Keratinocyte (primary cell): Measurements from ENCODE around the gene TAS2R39. TPM values are rescaled to one million over a fixed set of nuclear protein-coding genes. Genes with fewer than 3 reads are reported as not detected.

Experiments used
- DNase-seq: peaks from one replicate; pipeline ENCODE4 v3.0.0-alpha.2; 2011; ENCODE audit warnings: low read depth, missing footprints, low spot score
- FAIRE-seq: peaks from 2 replicates; lab custom pipeline; 2011; peaks lifted over from hg19 to GRCh38; lab: Jason Lieb, UNC
- H2AFZ ChIP-seq: 2 replicates; pipeline ENCODE4 v1.6.0; 2012; ENCODE audit warnings: low read length, control low read depth, inconsistent platforms; ENCODE audit not compliant: control insufficient read depth
- H3K27ac ChIP-seq: 2 replicates; pipeline ENCODE4 v1.5.1; 2011; ENCODE audit warnings: low read length; ENCODE audit not compliant: control insufficient read depth, insufficient read depth
- H3K27me3 ChIP-seq: 3 replicates; pipeline ENCODE4 v1.6.0; 2011; ENCODE audit warnings: low read length; ENCODE audit not compliant: control insufficient read depth, insufficient read depth; ENCODE audit errors: extremely low read depth
- H3K36me3 ChIP-seq, 2 experiments: 2 replicates in 1 of 2; 3 replicates in 1 of 2; pipeline ENCODE4 v1.5.1; 2011; ENCODE audit warnings: low read length in 2 of 2, mild to moderate bottlenecking in 1 of 2; ENCODE audit not compliant: control insufficient read depth in 2 of 2, insufficient read depth in 2 of 2; ENCODE audit errors: extremely low read depth in 1 of 2
- H3K4me1 ChIP-seq: 3 replicates; pipeline ENCODE4 v1.5.1; 2011; ENCODE audit warnings: low read length; ENCODE audit not compliant: control insufficient read depth, insufficient read depth; ENCODE audit errors: extremely low read depth
- H3K4me2 ChIP-seq: 3 replicates; pipeline ENCODE4 v1.6.0; 2011; ENCODE audit warnings: low read depth, low read length; ENCODE audit not compliant: control insufficient read depth, insufficient read depth; ENCODE audit errors: extremely low read depth
- H3K4me3 ChIP-seq, 3 experiments: fragments of 200-600 bp in 1 of 3; sonication (generic) in 1 of 3; 2 replicates in 2 of 3; 3 replicates in 1 of 3; pipeline ENCODE4 v1.5.1; 2011 to 2016; ENCODE audit warnings: low read length in 3 of 3, mild to moderate bottlenecking in 3 of 3, control low read depth in 2 of 3, inconsistent platforms in 1 of 3, low read depth in 1 of 3, mixed read lengths in 1 of 3, mixed run types in 1 of 3, moderate library complexity in 1 of 3; ENCODE audit not compliant: control insufficient read depth in 2 of 3, insufficient read depth in 2 of 3; ENCODE audit errors: extremely low read depth in 1 of 3
- H3K79me2 ChIP-seq: 2 replicates; pipeline ENCODE4 v1.6.0; 2012; ENCODE audit warnings: low read length; ENCODE audit not compliant: control insufficient read depth, insufficient read depth
- H3K9ac ChIP-seq: 3 replicates; pipeline ENCODE4 v1.6.0; 2011; ENCODE audit warnings: low read length; ENCODE audit not compliant: control insufficient read depth, insufficient read depth; ENCODE audit errors: extremely low read depth
- H3K9me1 ChIP-seq: 3 replicates; pipeline ENCODE4 v1.6.0; 2011; ENCODE audit warnings: low read length; ENCODE audit not compliant: control insufficient read depth, insufficient read depth; ENCODE audit errors: extremely low read depth
- H3K9me3 ChIP-seq: 2 replicates; pipeline ENCODE4 v1.5.1; 2012; ENCODE audit warnings: low read depth, low read length; ENCODE audit not compliant: control insufficient read depth
- H4K20me1 ChIP-seq: 3 replicates; pipeline ENCODE4 v1.6.0; 2011; ENCODE audit warnings: low read length; ENCODE audit not compliant: control insufficient read depth, insufficient read depth; ENCODE audit errors: extremely low read depth
- EZH2 ChIP-seq: IDR thresholded peaks from one replicate; pipeline ENCODE4 v1.6.1; 2012; ENCODE audit warnings: inconsistent platforms, mild to moderate bottlenecking, low read length, moderate library complexity
- dilution Hi-C: fragments of 300-500 bp; cut with MboI; formaldehyde crosslinking; loops from one replicate; pipeline ENCODE4 v1.7.0; 2020; ENCODE audit warnings: low sequenced_read_pairs; ENCODE audit not compliant: extremely low pct_ligation_motif_present
- polyA plus RNA-seq, 5 experiments: library from polyadenylated mRNA; depleted of rRNA in 3 of 5; stranded (reverse) in 3 of 5; stranded (forward) in 1 of 5; unstranded in 1 of 5; fragments of >200 nt; gene quantifications; 1 replicate in 1 of 5; 2 replicates in 3 of 5; 3 replicates in 1 of 5; pipeline versions ENCODE4 v1.2.1 to v1.2.3, GENCODE V29; 2011 to 2012; ENCODE audit warnings: missing spikeins in 2 of 5, low read depth in 1 of 5, low replicate concordance in 1 of 5
- TF ChIP-seq, protein P1 (sequence below), 3 experiments: IDR thresholded peaks in 1 of 3; conservative IDR thresholded peaks in 1 of 3; optimal IDR thresholded peaks in 1 of 3; 2 replicates in 2 of 3; 3 replicates in 1 of 3; pipeline versions ENCODE3 to v1.5.1; 2011; ENCODE audit warnings: low read length in 3 of 3, mild to moderate bottlenecking in 3 of 3, moderate library complexity in 2 of 3, control low read depth in 1 of 3, inconsistent platforms in 1 of 3; ENCODE audit not compliant: insufficient read depth in 2 of 3; ENCODE audit errors: extremely low read depth in 1 of 3

The TAS2R39 gene
- polyA plus RNA-seq, 1 donor (not counting 4 experiments of a cell fraction or from before 2014, with no cell fraction given): not detected

DNA sequence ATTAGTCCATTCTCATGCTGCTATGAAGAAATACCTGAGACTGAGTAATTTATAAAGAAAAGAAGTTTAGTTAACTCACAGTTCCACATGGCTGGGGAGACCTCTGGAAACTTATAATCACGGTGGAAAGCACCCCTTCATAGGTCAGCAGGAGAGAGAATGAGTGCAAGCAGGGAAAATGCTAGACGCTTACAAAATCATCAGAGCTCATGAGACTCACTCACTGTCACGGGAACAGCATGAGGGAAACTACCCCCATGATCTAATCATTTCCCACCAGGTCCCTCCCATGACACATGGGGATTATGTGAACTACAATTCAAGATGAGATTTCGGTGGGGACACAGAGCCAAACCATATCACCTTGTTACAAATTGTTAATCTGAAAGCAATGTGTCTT, 15.8 kb downstream of the TAS2R39 start:
- no peak for DNase-seq
- Histone ChIP-seq H3K79me2 (no peaks in the 10 kb centered on the region), H3K4me2 (no peak overlapping the region), H3K27ac (no peak overlapping the region), H3K27me3 (no peaks in the 10 kb centered on the region), H3K9me1 (no peaks in the 10 kb centered on the region), H3K4me3 (no peak overlapping the region), H3K9me3 (no peaks in the 10 kb centered on the region), H2AFZ (no peak overlapping the region), H4K20me1 (no peaks in the 10 kb centered on the region), H3K9ac (no peak overlapping the region), H3K4me1 (no peaks in the 10 kb centered on the region), H3K36me3 (no peaks in the 10 kb centered on the region)
- FAIRE-seq: no peak
- TF ChIP-seq, protein P1, sequence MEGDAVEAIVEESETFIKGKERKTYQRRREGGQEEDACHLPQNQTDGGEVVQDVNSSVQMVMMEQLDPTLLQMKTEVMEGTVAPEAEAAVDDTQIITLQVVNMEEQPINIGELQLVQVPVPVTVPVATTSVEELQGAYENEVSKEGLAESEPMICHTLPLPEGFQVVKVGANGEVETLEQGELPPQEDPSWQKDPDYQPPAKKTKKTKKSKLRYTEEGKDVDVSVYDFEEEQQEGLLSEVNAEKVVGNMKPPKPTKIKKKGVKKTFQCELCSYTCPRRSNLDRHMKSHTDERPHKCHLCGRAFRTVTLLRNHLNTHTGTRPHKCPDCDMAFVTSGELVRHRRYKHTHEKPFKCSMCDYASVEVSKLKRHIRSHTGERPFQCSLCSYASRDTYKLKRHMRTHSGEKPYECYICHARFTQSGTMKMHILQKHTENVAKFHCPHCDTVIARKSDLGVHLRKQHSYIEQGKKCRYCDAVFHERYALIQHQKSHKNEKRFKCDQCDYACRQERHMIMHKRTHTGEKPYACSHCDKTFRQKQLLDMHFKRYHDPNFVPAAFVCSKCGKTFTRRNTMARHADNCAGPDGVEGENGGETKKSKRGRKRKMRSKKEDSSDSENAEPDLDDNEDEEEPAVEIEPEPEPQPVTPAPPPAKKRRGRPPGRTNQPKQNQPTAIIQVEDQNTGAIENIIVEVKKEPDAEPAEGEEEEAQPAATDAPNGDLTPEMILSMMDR (optimal IDR thresholded peaks at IDR 0.05 in 1 of 3, IDR thresholded peaks at IDR 0.05 in 1 of 3, conservative IDR thresholded peaks at IDR 0.05 in 1 of 3; ENCODE audit: extremely low read depth in 1 of 3, insufficient read depth in 2 of 3, low read length in 3 of 3): no peak
- no peak for TF ChIP-seq EZH2
- dilution Hi-C loops: no loop called here

DNA sequence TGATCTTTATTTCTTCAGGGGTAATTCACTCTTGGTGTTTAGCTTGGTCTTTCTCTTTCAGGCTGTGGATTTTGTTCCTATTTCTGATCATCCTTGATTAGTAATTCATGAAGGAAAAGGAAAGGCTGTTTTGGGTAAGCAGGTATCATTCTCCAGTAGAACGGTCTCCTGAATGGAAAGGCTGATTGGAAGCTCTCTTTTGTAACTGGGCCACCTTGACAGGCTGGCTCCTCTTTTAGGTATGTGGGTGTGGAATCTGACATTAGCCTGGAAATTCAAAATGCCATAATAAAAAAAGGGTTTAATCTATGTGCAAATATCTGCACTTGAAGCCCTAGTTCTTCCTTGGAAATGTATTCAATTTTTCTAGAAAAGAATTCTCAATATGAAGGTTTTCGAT, 18.9 kb downstream of the TAS2R39 start:
- H3K4me3 ChIP-seq: no peak overlapping the region
- no peaks in the 10 kb centered on the region for H3K4me1 ChIP-seq
- DNase-seq (no peak), FAIRE-seq (no peak)
- no peaks in the 10 kb centered on the region for H3K79me2 ChIP-seq
- no peak overlapping the region for H3K9ac ChIP-seq
- dilution Hi-C loops: loop anchor here (25.0 kb wide), 1 partner anchor 390 kb away; no protein-coding TSS in a partner anchor
- no peak for TF ChIP-seq EZH2
- TF ChIP-seq, protein P1 (optimal IDR thresholded peaks at IDR 0.05 in 1 of 3, IDR thresholded peaks at IDR 0.05 in 1 of 3, conservative IDR thresholded peaks at IDR 0.05 in 1 of 3; ENCODE audit: extremely low read depth in 1 of 3, insufficient read depth in 2 of 3, low read length in 3 of 3): no peak
- H3K9me1 ChIP-seq: no peaks in the 10 kb centered on the region
- no peaks in the 10 kb centered on the region for H3K9me3 ChIP-seq
- H3K27me3 ChIP-seq: no peaks in the 10 kb centered on the region
- H3K4me2 ChIP-seq: no peak overlapping the region
- no peaks in the 10 kb centered on the region for H4K20me1 ChIP-seq
- H2AFZ ChIP-seq: no peak overlapping the region
- no peaks in the 10 kb centered on the region for H3K36me3 ChIP-seq
- H3K27ac ChIP-seq: no peak overlapping the region
